Gastrocnemius medialis (tissue), 4 donors: ENCODE data around the gene IFNK.

ENCODE experiments used
- POLR2A ChIP-seq, 2 donors: fragments of 450-650 bp; IDR thresholded peaks; one replicate each; pipeline ENCODE4 v1.6.1; 2017; ENCODE audit warnings: antibody characterized with exemption in 2 of 2, mild to moderate bottlenecking in 2 of 2, moderate library complexity in 2 of 2
- TF ChIP-seq, protein P1 (sequence below), 5 experiments: fragments of 450-650 bp in 3 of 5; fragments of 200-600 bp in 2 of 5; sonication (generic) in 2 of 5; IDR thresholded peaks in 4 of 5; conservative IDR thresholded peaks in 1 of 5; 1 replicate in 4 of 5; 2 replicates in 1 of 5; pipeline ENCODE4 v1.5.1; 2016 to 2019; ENCODE audit warnings: antibody characterized with exemption in 5 of 5, mild to moderate bottlenecking in 3 of 5, moderate library complexity in 3 of 5

DNA sequence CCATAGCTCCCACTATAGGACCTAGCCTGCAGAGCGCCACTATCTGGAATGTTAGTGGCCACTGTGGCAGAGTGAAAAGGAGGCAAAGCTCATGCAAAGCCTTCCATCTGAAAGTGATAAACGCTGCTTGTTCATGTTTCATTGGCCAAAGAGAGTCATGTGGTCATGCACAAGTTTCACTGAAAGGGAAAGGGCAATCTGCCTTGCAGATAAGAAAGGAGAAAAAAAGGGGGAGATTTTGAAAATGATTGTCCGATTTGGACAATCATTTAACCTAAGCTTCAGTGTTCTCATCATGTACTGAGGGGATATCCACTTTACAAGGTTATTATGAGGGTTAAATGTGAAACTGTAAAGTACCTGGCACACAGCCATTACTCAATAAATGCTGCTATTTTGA, 14.6 kb downstream of the IFNK start:
- TF ChIP-seq, protein P1, sequence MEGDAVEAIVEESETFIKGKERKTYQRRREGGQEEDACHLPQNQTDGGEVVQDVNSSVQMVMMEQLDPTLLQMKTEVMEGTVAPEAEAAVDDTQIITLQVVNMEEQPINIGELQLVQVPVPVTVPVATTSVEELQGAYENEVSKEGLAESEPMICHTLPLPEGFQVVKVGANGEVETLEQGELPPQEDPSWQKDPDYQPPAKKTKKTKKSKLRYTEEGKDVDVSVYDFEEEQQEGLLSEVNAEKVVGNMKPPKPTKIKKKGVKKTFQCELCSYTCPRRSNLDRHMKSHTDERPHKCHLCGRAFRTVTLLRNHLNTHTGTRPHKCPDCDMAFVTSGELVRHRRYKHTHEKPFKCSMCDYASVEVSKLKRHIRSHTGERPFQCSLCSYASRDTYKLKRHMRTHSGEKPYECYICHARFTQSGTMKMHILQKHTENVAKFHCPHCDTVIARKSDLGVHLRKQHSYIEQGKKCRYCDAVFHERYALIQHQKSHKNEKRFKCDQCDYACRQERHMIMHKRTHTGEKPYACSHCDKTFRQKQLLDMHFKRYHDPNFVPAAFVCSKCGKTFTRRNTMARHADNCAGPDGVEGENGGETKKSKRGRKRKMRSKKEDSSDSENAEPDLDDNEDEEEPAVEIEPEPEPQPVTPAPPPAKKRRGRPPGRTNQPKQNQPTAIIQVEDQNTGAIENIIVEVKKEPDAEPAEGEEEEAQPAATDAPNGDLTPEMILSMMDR (IDR thresholded peaks at IDR 0.05 in 4 of 5, conservative IDR thresholded peaks at IDR 0.05 in 1 of 5) = no peak
- TF ChIP-seq POLR2A (IDR thresholded peaks at IDR 0.05) = no peak
